ENCODE data around the gene SLC25A22.

GRCh38 chr11:821512-822371 lies 23.7 kb upstream of the SLC25A22 start:
- TF ChIP-seq EP300 (IDR thresholded peaks at IDR 0.05) (no peak), CTCF (IDR thresholded peaks at IDR 0.05) (no peak), POLR2A (IDR thresholded peaks at IDR 0.05) (no peak)
